ENCODE data around the gene VAPB. TPM values are rescaled to one million over a fixed set of nuclear protein-coding genes. Genes with fewer than 3 reads are reported as not detected.

Gene VAPB
- total RNA-seq, 1 experiment from 2014 or later = 82.4 TPM

- H3K27me3 Mint-ChIP-seq (ENCODE audit: unreplicated experiment) = no peaks in the 10 kb centered on the region
- TF ChIP-seq CTCF (IDR thresholded peaks at IDR 0.05; ENCODE audit: unreplicated experiment) = no peak
- no TSS peak for BruUV-seq (replicated peaks)
- H3K4me1 Mint-ChIP-seq (ENCODE audit: low read depth, unreplicated experiment) = peaks cover 53% of the 10 kb centered on the region
- CTCF ChIA-PET = no interaction called here
- peaks cover 35% of the 10 kb centered on the region for H3K36me3 Mint-ChIP-seq (ENCODE audit: insufficient read depth, unreplicated experiment)
- DNase-seq = no peak
- H3K27ac Mint-ChIP-seq (ENCODE audit: unreplicated experiment) = no peak overlapping the region
- H3K4me3 Mint-ChIP-seq (ENCODE audit: low read depth, unreplicated experiment) = no peak overlapping the region
- intact Hi-C loops (cut with micrococcal nuclease; ENCODE audit: unreplicated experiment) = no loop called here
- no peaks in the 10 kb centered on the region for H3K9me3 Mint-ChIP-seq (ENCODE audit: low read depth, unreplicated experiment)
Observed at GRCh38 chr20:58392286-58392685, 3.3 kb downstream of the VAPB start.

- H3K36me3 Mint-ChIP-seq (ENCODE audit: insufficient read depth, unreplicated experiment) = peaks cover 35% of the 10 kb centered on the region
- no peak for DNase-seq
- intact Hi-C loops (cut with micrococcal nuclease; ENCODE audit: unreplicated experiment) = no loop called here
- no peak overlapping the region for H3K27ac Mint-ChIP-seq (ENCODE audit: unreplicated experiment)
- no peaks in the 10 kb centered on the region for H3K27me3 Mint-ChIP-seq (ENCODE audit: unreplicated experiment)
- no peak overlapping the region for H3K4me3 Mint-ChIP-seq (ENCODE audit: low read depth, unreplicated experiment)
- no peak for TF ChIP-seq CTCF (IDR thresholded peaks at IDR 0.05; ENCODE audit: unreplicated experiment)
- no TSS peak for BruUV-seq (replicated peaks)
- H3K4me1 Mint-ChIP-seq (ENCODE audit: low read depth, unreplicated experiment) = peaks cover 53% of the 10 kb centered on the region
- CTCF ChIA-PET = no interaction called here
- no peaks in the 10 kb centered on the region for H3K9me3 Mint-ChIP-seq (ENCODE audit: low read depth, unreplicated experiment)
Observed at GRCh38 chr20:58393299-58393698, 4.3 kb downstream of the VAPB start.

- no TSS peak for BruUV-seq (replicated peaks)
- CTCF ChIA-PET = interaction anchor here (0.7 kb wide), 1 partner anchor 25 kb away, joined by 3 read pairs; no protein-coding TSS in a partner anchor
- no peaks in the 10 kb centered on the region for H3K27me3 Mint-ChIP-seq (ENCODE audit: unreplicated experiment)
- H3K4me1 Mint-ChIP-seq (ENCODE audit: low read depth, unreplicated experiment) = peaks cover 50% of the 10 kb centered on the region
- peaks cover 23% of the 10 kb centered on the region for H3K36me3 Mint-ChIP-seq (ENCODE audit: insufficient read depth, unreplicated experiment)
- H3K9me3 Mint-ChIP-seq (ENCODE audit: low read depth, unreplicated experiment) = no peaks in the 10 kb centered on the region
- intact Hi-C loops (cut with micrococcal nuclease; ENCODE audit: unreplicated experiment) = no loop called here
- no peak for DNase-seq
- no peak for TF ChIP-seq CTCF (IDR thresholded peaks at IDR 0.05; ENCODE audit: unreplicated experiment)
- no peak overlapping the region for H3K27ac Mint-ChIP-seq (ENCODE audit: unreplicated experiment)
- H3K4me3 Mint-ChIP-seq (ENCODE audit: low read depth, unreplicated experiment) = no peak overlapping the region
Observed at GRCh38 chr20:58394801-58395200, 5.8 kb downstream of the VAPB start.

- TF ChIP-seq CTCF (IDR thresholded peaks at IDR 0.05; ENCODE audit: unreplicated experiment) = no peak
- BruUV-seq (replicated peaks) = no TSS peak
- Mint-ChIP-seq H3K36me3 (ENCODE audit: insufficient read depth, unreplicated experiment) (peaks cover 15% of the 10 kb centered on the region), H3K27me3 (ENCODE audit: unreplicated experiment) (no peaks in the 10 kb centered on the region), H3K27ac (ENCODE audit: unreplicated experiment) (no peak overlapping the region), H3K9me3 (ENCODE audit: low read depth, unreplicated experiment) (no peaks in the 10 kb centered on the region), H3K4me1 (ENCODE audit: low read depth, unreplicated experiment) (peaks cover 42% of the 10 kb centered on the region), H3K4me3 (ENCODE audit: low read depth, unreplicated experiment) (no peak overlapping the region)
- intact Hi-C loops (cut with micrococcal nuclease; ENCODE audit: unreplicated experiment) = no loop called here
- DNase-seq = no peak
- CTCF ChIA-PET = interaction anchor here (0.7 to 1.6 kb wide), 2 partner anchors 12 to 24 kb away, joined by 3 to 4 read pairs; no protein-coding TSS in a partner anchor
Observed at GRCh38 chr20:58395604-58396003, 6.6 kb downstream of the VAPB start.
